ENCODE results near the gene SLC34A2.

The SLC34A2 gene

GRCh38 chr4:25667931-25668557 lies 12.4 kb downstream of the SLC34A2 start:
- no peak for TF ChIP-seq CTCF (IDR thresholded peaks at IDR 0.05)

GRCh38 chr4:25670991-25671390 lies 15.3 kb downstream of the SLC34A2 start:
- TF ChIP-seq CTCF (IDR thresholded peaks at IDR 0.05): no peak

- TF ChIP-seq CTCF (IDR thresholded peaks at IDR 0.05): no peak
Observed at GRCh38 chr4:25672756-25673155, 17.1 kb downstream of the SLC34A2 start.

GRCh38 chr4:25674386-25674785 lies 18.7 kb downstream of the SLC34A2 start:
- TF ChIP-seq CTCF (IDR thresholded peaks at IDR 0.05): no peak

- TF ChIP-seq CTCF (IDR thresholded peaks at IDR 0.05): no peak
Observed at GRCh38 chr4:25676221-25676620, 20.6 kb downstream of the SLC34A2 start.

GRCh38 chr4:25677157-25677556 lies 21.5 kb downstream of the SLC34A2 start:
- no peak for TF ChIP-seq CTCF (IDR thresholded peaks at IDR 0.05)

- no peak for TF ChIP-seq CTCF (IDR thresholded peaks at IDR 0.05)
Observed at GRCh38 chr4:25677943-25678342, 22.3 kb downstream of the SLC34A2 start.

GRCh38 chr4:25687773-25688172 lies 32.1 kb downstream of the SLC34A2 start:
- TF ChIP-seq CTCF (IDR thresholded peaks at IDR 0.05): no peak
